ENCODE data around the gene TMEM35A.
"Not testable (repeated sequence)": the region's sequence is repeated elsewhere in the genome, so short reads cannot be mapped to it uniquely, and the experiment has no call there.

Gene TMEM35A, protein sequence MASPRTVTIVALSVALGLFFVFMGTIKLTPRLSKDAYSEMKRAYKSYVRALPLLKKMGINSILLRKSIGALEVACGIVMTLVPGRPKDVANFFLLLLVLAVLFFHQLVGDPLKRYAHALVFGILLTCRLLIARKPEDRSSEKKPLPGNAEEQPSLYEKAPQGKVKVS

DNA sequence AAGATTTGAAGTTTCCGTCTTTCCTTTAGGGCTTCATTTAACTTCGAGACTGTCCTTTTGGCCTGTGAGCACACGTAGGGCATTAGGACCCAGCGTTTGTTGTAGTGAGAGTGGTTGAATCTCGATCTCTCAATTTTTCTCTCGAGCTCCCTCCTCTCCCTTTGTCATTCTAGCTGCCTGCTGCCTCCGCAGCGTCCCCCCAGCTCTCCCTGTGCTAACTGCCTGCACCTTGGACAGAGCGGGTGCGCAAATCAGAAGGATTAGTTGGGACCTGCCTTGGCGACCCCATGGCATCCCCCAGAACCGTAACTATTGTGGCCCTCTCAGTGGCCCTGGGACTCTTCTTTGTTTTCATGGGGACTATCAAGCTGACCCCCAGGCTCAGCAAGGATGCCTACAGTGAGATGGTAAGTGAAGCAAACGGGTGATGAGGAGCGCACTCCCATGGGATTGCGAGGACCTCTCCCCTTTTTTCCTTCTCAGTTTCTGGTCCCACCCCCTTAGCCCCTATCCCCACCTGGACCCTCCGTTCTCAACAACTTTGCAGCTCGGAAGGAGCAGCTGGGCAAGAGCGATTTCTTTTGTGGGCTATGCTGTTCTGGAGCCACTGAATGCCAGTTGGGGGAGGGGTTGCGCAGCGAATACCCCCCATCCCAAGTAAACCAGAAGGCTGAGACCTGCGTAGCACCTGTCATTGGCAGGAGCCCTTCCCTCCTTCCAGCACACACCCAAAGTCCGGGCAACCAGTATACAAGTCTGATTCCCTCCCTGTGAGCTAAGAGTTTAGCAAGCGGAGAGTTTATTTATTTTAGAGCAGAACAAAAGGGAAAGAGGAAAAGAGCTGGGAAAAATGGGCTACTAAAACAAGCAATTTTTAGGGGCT is at the start of gene TMEM35A:
Gene TMEM35A (plus strand): TSS at position 164 of the 883 bp plus-strand sequence. CDS start 124 bp downstream, at position 288.
- no peak for DNase-seq

DNA sequence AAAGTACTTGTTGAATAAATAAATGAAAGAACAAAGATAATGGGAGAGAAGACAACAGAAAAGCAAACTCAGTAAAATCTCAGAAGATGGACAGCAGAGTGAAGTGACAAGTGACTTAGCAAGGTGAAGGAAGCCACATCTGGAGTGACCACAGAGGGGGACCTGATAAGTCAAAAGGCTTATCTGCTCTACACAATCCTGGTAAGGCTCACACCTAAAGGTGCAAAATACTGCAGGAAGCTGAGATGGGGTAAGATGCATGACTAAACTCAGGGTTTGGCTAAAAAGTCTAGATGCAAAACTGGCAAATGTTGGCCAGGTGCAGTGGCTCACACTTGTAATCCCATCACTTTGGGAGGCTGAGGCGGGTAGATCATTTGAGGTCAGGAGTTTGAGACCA is 49.0 kb upstream of the TMEM35A start:
- no peak for DNase-seq

DNA sequence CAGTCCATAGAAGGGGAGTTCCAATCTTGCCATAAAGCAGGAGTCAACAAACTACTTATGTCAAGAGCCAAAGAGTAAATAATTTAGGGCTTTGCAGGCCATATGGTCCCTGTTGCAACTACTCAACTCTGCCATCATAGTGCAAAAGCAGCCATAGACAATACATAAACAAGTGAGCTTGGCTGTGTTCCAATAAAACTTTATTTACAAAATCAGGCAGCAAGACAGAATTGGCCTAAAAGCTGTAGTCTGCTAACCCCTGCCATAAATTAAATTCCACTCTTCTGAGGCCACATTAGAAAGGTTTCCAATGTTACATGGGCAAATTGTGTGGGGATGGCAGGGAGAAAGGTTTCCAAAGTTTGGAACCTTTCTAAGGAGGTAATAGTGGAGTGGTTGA is 41.4 kb upstream of the TMEM35A start:
- DNase-seq: no peak

DNA sequence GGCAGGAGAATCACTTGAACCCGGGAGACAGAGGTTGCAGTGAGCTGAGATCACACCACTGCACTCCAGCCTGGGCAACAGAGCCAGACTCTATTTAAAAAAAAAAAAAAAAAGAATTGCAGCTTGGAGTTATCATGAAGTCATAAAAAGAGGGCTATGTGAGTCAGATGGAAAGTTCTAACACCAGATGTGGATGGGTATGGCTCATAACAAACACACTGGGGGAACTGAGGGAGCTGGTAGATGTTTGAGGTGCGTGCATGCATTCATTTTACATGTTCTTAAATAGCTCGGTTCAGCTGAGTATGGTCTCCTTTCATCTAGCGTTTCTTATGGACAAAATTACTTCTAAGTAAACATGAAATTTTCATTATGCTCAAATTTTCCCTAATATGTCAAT is 38.5 kb upstream of the TMEM35A start:
- no peak for DNase-seq

DNA sequence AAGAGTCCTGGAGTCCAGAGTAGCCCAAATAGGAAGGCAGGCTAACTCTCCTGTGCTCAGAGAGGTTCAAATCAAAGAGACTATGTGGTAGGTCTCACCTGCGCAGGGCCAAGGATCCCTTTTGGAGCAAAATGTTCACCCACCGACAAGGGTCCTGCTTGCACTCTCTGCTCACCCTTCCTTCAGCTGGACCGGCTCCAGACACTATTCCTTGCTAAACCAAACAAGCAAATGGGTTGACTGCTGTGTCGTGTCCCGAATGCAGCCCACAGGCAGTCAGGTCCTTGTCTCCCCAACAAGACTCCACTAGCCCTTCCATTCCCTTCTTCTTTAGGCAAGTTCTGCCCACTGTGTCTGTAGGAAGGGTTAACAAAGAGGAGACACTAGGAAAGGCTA is 27.5 kb upstream of the TMEM35A start:
- DNase-seq: no peak

DNA sequence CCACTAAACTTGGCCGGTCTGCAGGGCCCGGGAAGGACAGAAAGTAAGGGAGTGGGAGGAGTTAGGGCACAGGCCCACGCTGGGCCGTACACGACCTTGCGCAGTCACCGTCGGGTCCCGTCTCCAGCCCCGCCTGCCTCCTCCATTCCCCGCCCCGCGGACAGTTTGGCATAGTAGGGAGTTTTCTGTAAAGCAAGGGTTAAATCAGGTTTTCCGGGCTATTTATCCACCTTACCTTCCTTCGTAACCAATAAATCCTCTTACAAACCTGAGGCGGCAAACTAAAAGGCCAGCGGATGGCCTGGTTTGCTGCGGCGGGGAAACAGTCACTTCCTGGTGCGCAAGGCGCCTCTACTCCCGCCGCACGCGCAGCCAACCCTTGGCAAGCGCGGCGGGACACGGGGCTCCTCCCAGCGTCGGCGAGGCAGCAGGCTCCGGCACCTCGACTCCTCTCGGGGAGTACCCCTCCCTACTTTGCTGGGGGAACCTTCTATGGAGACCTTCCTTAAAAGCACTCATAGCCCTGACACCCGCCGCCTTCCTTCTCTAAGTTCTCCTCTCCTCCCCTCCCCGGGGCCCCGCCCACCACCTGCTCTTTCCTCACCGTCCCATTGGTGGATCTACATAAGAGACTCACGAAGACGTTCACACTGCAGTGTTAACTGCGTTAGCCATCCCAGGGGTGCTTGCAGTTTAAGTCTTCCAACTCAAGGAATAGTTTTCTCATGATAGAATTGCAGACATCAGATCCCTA is 27.0 kb upstream of the TMEM35A start, which contains the start of gene TRMT2B:
Gene TRMT2B (minus strand): TSS at position 563 of the 754 bp plus-strand sequence. CDS start 9,822 bp downstream, outside the sequence.
- DNase-seq: peak; percentile 83

DNA sequence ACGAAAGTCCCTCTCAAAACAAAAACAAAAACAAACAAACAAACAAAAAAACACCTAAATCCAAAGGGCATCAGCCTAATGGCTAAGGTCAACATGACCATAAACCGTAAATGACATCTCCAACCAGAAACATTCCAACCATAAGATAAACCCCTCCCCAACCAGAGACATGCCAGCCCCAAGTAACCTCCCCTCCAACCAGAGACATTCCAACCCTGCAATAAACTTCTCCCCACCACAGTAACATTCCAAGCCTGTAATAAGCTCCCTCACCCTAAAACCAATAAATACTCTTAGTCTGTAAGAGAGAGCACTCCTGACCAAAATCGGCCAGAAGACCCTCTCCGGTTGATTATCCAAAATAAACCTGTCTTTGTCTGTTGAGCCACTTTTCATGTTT is 22.1 kb upstream of the TMEM35A start:
- DNase-seq: not testable (repeated sequence)

DNA sequence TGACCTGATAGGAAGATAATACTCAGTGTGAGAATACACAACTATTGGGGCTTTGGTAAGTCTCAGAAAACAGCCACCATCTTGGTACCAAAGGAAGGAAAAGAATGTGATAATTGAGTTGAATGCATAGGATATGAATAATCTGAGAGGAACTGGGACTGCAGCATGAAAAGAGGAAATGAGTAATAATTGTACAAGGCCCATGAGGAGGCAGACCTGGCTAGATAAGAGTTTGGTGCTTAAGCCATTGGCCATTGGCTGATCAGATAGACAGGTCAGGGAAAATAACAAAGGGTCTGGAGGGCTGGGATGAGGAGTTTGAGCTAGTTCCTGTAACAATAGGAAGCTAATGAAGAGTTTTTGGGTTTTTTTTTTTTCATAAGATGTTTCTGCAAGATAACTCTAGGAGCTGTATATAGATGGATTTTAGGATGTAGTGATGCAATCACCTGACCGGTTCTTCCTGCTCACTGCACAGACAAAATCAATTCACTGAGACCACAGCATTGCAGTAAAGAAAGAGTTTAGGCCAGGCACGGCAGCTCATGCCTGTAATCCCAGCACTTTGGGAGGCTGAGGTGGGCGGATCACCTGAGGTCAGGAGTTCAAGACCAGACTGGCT is 21.5 kb upstream of the TMEM35A start:
- no peak for DNase-seq

DNA sequence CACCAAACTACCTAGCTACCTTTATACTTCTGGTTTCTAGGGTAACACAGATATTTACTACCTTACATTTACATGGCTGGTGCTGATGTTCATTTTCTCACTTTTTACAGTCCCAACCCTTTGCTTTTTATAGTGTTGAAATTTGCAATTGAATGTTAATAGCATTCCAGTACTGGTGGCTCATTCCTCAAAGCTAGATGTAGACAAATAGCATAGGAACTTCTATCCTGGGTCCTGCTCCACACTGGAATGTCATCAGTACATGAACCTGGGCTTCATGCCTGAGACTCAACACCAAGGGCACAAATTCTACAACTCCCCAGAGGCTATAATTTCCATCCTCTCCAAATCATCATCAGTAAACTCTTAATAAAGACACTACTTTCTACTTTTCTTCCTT is 16.5 kb upstream of the TMEM35A start:
- no peak for DNase-seq

DNA sequence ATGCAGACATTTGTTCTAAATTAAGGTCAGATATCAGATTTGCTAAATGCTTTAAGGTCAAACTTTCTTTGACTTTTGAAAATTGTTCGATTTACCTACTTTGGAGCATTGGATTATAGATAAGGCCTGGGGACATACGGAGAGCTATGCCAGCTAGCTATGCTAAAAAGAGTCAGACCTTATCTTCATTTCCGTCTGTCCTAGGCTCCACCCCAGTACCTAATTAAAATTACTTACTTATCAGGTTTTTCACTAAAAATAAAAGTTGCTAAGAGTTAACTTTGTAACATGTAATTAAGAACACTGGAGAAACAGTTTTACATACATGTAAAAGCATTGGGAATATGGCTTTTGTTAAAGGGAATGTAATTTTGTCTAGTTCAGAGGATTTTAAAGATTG is 7.1 kb upstream of the TMEM35A start:
- no peak for DNase-seq

DNA sequence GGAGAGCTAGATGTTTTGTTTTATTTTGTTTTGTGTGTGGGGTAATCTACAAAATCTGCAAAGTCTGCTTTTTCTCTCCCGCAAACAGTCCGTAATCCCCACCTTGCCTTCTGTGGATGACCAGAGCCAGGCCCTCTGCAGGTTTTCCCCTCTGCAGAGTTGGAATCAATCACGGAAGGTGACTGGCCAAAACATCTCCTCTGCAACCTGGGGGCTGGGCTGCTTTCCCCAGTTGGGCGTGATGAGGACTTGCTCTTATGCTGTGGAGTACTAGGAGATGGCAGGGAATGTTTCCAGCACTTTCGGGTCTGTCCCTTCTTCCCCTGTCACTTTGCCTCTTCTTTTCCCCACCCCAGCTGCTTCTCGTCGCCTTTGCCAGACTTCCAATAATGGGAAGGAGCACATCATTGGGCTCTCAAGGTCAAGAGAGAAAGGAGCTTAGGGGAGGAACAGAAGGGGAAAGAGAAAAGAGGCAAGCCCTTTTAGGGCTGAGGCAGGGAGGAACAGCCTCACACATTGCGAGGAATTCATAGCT is 1.1 kb downstream of the TMEM35A start:
- DNase-seq: no peak

DNA sequence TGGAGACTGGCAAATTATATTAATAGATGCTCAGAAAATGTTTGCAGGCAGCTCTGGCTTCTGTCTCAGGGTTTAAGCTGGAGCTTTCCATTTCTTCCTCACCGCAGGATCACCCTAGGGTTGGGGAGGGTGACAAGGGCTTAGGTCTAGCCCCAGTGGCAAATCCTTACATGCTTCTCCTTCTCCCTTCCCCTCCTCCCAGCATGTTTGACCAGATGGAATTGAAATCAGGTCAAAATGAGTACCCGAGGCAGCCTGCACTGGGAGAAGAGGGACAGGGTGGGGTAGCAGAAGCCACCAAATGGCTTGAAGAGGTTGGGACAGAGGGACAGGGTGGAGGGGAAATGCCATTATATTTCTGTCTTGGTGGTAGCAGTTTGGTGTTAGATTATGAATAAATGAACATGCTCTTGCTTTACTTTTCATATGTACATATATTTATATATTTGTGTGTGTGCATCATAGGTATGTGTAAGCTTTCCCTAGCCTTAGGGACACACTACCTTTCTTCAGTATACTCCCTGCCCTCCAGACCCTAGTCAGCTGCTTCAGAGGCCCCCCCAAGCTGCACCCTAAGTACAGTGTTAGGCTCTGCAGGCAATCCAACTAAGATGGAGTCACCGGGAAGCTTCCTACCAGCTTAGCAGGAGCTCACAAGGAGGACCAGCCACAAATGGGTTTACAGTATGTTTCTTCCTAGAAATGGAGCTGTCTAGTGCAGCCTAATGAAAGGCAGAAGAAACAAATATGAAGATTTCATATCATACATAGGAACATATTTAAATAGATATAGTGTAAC is 1.8 kb downstream of the TMEM35A start:
- no peak for DNase-seq

DNA sequence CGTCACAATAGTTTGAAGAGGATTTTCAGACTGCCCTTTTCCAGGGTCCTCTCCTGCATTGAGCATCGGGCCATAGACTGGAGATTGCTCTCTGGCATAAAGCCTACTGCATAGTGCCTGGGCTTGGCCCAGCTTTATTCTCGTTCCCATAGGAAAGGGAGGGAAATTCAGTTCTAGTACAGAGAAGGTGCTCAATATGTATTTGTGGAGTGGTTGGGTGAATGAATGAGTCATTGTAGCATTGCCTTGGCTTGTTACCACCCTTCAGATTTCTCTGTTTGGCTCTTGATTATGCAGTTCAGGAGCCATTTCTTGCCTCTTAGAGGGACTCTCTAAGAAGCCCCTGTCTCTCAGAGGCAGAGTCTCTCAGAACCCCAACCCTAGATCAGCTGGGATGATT is 2.6 kb downstream of the TMEM35A start:
- DNase-seq: no peak

DNA sequence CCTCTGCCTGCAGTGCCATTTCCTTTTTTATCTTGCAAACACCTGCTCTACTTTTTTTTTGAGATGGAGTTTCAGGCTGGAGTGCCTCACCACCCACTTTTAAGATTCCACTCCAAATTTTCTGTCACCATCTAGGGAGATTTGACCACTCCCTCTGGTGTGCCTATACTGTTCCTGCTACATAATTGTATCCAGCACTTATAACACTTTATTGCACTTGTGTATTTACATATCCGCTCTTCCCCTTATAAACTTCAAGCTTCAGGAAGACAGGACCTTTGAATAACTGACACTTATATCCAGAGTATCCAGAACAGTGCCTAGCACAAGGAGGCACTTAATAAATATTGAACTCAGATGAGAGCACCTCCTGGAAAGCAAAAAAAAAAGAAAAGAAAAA is 13.1 kb downstream of the TMEM35A start:
- no peak for DNase-seq

DNA sequence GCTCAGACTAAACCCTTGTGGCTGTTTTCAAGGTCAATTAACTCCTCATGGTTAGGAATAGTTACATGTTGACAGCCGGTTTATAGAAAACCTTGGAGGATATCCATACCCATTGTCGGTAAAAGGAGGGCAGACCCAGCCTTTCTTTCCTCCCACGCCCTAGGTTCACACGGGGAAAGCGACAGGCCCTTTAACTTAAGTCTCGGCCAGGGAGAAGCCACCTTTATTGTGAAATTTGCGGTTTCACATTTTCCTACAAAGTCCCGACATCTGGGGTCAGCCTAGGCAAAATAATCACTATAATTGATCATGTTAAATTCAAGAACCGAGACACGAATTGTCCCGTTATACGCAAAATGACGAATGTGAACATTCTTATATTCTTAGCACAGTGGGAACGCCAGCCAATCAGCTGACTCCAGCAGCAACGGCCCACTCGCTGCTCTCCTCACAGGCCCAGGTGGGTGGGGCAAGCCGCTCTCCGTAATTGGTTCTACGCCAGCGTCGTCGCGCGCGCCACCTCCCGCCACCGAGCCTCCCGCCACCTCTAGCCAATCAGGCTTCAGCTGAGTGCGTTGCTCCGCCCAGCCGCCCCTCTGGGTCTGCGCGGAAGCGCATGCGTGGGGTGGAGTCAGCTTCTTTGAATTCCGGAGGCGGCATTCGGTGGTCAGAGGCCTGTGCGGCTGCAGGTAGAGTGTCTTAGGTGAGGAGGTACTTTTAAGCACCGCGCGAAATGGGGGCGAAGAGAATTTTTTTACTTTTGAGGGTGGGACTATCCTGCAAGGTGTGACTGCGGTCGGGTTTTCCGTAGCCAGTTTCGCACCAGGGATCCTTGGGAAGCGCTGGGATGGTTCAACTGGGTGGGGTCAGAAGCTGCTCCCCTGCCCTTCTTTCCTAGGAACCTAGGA is 19.1 kb downstream of the TMEM35A start, which contains the start of gene CENPI:
Gene CENPI (plus strand): TSS at position 659 of the 908 bp plus-strand sequence. CDS start 2,867 bp downstream, outside the sequence.
- peak; percentile 93 to 94 for DNase-seq

DNA sequence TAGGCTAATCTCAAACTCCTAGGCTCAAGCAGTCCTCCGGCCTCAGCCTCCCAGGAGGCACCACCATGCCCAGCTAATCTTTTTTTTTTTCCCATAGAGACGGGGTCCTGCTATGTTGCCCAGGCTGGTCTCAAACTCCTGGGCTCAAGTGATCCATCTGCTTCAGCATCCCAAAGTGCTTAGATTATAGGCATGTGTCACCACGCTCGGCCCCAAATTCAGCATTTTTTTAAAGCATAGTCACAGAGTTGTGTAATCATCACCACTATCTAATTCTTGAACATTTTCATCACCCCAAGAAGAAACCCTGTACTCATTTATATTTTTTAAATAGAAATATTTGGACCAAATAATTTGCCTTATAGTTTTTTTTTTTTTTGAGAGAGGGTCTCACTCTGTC is 29.6 kb downstream of the TMEM35A start:
- DNase-seq: no peak

DNA sequence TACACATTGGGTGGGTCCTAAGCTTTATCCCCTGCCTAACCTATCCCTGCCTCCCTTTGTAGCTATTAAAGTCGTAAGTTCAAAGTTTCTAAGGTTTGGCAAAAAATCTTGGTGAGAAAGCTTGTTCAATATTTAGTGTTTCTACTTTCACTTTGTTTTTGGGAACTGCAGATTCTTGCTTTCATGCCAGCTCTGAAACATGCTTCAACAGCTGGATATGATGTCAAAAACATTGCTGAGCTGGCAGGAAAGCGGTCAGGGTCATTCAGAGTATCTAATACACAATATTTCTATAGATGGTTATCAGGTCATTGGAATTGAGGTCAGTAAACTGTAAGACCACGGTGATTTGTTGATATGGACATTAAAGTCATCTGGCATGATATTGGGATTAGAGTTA is 39.0 kb downstream of the TMEM35A start:
- no peak for DNase-seq

DNA sequence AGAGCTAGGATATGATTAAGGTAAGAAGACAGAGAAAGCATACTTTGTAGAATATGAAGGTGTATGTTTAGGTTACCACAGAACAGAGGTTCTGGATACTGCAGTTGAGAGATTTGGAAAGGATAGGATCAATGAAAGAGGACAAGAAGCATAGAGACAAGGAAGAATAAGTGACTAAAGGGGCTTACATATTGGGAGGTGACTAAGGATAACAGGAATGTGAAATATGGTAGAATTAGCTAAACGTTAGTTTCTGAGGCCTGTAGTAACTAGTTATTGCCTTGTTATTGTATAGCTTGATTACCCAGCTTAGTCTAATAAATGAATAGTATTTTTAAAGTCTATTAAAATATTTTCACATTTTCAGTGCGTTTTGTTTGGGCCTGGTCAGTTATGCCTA is 57.6 kb downstream of the TMEM35A start:
- no peak for DNase-seq

Data from activated T-cell treated with anti-CD3 and anti-CD28 coated beads, Interleukin-2, amount 50 U/mL, for 48 hours (primary cell).